BLaER1 treated with 17β-estradiol and CSF1 and Interleukin-3, amounts not matched to agents 10 nM and 100 nM (cell line): ENCODE measurements around the gene VMAC.
"Not testable (repeated sequence)": the region's sequence is repeated elsewhere in the genome, so short reads cannot be mapped to it uniquely, and the experiment has no call there.

ENCODE experiments used
- H3K27ac ChIP-seq, 11 experiments: shearing (Covaris generic); formaldehyde crosslinking; 2 replicates each; pipeline ENCODE4 v1.8.1; 2022
- H3K27me3 ChIP-seq, 11 experiments: shearing (Covaris generic); formaldehyde crosslinking; 2 replicates each; pipeline ENCODE4 v1.8.1; 2022
- H3K36me3 ChIP-seq, 11 experiments: shearing (Covaris generic); formaldehyde crosslinking; 2 replicates each; pipeline ENCODE4 v1.8.1; 2022
- H3K4me1 ChIP-seq, 10 experiments: shearing (Covaris generic); formaldehyde crosslinking; 2 replicates each; pipeline ENCODE4 v1.8.1; 2022
- H3K4me2 ChIP-seq, 11 experiments: shearing (Covaris generic); formaldehyde crosslinking; 2 replicates each; pipeline ENCODE4 v1.8.1; 2022
- H3K4me3 ChIP-seq, 10 experiments: shearing (Covaris generic); formaldehyde crosslinking; 2 replicates each; pipeline ENCODE4 v1.8.1; 2022
- H3K9ac ChIP-seq, 11 experiments: shearing (Covaris generic); formaldehyde crosslinking; 2 replicates each; pipeline ENCODE4 v1.8.1; 2022
- H3K9me3 ChIP-seq, 11 experiments: shearing (Covaris generic); formaldehyde crosslinking; replicated peaks in 1 of 11; 2 replicates each; pipeline ENCODE4 v1.8.1; 2022
- H4K20me1 ChIP-seq, 11 experiments: shearing (Covaris generic); formaldehyde crosslinking; 2 replicates each; pipeline ENCODE4 v1.8.1; 2022
- Cebpa-rat ChIP-seq, 11 experiments: shearing (Covaris generic); IDR thresholded peaks; 2 replicates each; pipeline ENCODE4 v1.8.1; 2022

Gene VMAC, protein sequence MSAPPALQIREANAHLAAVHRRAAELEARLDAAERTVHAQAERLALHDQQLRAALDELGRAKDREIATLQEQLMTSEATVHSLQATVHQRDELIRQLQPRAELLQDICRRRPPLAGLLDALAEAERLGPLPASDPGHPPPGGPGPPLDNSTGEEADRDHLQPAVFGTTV

GRCh38 chr19:5904352-5905113 is at the start of gene VMAC:
Gene VMAC (plus strand): TSS chr19:5904872. CDS start chr19:5904891, 19 bp downstream.
- Histone ChIP-seq H3K27ac (peak within 1 kb of the TSS; percentile 95 to 99 (median 98)), H3K4me3 (peak within 1 kb of the TSS; percentile 89 to 100 (median 96)), H3K9me3 (no peaks in the 10 kb centered on the region), H3K4me1 (peaks cover 27 to 53% (median 44%) of the 10 kb centered on the region in 10 experiments), H3K36me3 (peaks cover 22 to 45% (median 29%) of the 10 kb centered on the region in 11 experiments; a peak in 21 of 22 replicates), H3K27me3 (no peaks in the 10 kb centered on the region), H3K9ac (peak within 1 kb of the TSS; percentile 97 to 100 (median 99)), H3K4me2 (peak within 1 kb of the TSS; percentile 91 to 99 (median 97)), H4K20me1 (peaks cover 11 to 43% (median 33%) of the 10 kb centered on the region in 11 experiments; a peak in 20 of 22 replicates)
- no peak for TF ChIP-seq Cebpa-rat (IDR thresholded peaks at IDR 0.05)

- H3K4me3 ChIP-seq, H4K20me1 ChIP-seq, H3K9ac ChIP-seq, H3K27ac ChIP-seq, H3K9me3 ChIP-seq, H3K27me3 ChIP-seq, H3K36me3 ChIP-seq, H3K4me2 ChIP-seq: not testable (repeated sequence)
- H3K4me1 ChIP-seq = peaks cover 0 to 15% (median 11%) of the 10 kb centered on the region in 10 experiments; a peak in 12 of 20 replicates
These were observed 49.5 kb upstream of the VMAC start for GRCh38 chr19:5855151-5855550.

DNA sequence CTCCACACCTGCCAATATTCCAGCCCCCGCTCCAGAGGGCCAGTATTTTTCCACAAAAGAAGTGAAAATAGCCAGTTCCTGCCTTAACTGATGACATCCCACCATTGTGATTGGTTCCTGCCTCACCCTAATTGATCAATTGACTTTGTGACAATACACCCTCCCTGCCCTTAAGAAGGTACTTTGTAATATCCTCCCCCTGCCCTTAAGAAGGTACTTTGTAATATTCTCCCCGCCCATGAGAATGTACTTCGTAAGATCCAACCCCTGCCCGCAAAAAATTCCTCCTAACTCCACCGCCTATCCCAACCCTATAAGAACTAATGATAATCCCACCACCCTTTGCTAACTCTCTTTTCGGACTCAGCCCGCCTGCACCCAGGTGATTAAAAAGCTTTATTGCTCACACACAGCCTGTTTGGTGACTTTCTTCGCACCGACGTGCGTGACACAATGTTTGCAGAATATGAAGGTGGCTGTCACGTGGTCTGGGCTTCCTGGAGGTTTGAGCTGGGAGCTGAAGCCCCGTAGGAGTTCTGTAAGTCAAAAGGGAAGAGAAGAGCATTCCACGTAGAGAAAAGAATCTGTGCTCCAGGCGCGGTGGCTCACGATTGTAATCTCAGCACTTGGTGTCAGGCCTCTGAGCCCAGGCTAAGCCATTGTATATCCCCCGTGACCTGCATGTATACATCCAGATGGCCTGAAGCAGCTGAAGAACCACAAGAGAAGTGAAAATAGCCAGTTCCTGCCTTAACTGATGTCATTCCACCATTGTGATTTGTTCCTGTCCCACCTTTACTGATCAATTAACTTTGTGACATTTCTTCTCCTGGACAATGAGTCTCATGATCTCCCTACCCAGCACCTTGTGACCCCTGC is 47.2 kb upstream of the VMAC start:
- Histone ChIP-seq H3K27me3 (no peaks in the 10 kb centered on the region), H3K9me3 (peaks cover 0 to 6% (median 0%) of the 10 kb centered on the region in 11 experiments; a peak in 2 of 22 replicates), H4K20me1 (no peaks in the 10 kb centered on the region), H3K4me3 (no peak overlapping the region), H3K4me1 (no peaks in the 10 kb centered on the region; a peak in 2 of 20 replicates), H3K27ac (no peak overlapping the region), H3K9ac (no peak overlapping the region), H3K36me3 (no peaks in the 10 kb centered on the region), H3K4me2 (peak overlapping the region in 1 of 11 experiments; percentile 10; a peak in 1 of 22 replicates)
- no peak for TF ChIP-seq Cebpa-rat (IDR thresholded peaks at IDR 0.05)

- Histone ChIP-seq H3K4me2 (no peak overlapping the region), H4K20me1 (no peaks in the 10 kb centered on the region), H3K4me3 (no peak overlapping the region), H3K4me1 (peaks cover 0 to 9% (median 0%) of the 10 kb centered on the region in 10 experiments; a peak in 4 of 20 replicates), H3K9ac (no peak overlapping the region), H3K9me3 (no peaks in the 10 kb centered on the region), H3K27me3 (no peaks in the 10 kb centered on the region), H3K27ac (no peak overlapping the region), H3K36me3 (no peaks in the 10 kb centered on the region)
- no peak for TF ChIP-seq Cebpa-rat (IDR thresholded peaks at IDR 0.05)
These were observed 41.5 kb upstream of the VMAC start for GRCh38 chr19:5863030-5863665.

GRCh38 chr19:5864013-5864720 is 40.5 kb upstream of the VMAC start:
- no peak overlapping the region for H3K9ac ChIP-seq
- TF ChIP-seq Cebpa-rat (IDR thresholded peaks at IDR 0.05) = no peak

GRCh38 chr19:5864725-5865486 is 39.8 kb upstream of the VMAC start:
- Histone ChIP-seq H3K36me3 (no peaks in the 10 kb centered on the region), H3K27me3 (no peaks in the 10 kb centered on the region), H3K9me3 (no peaks in the 10 kb centered on the region), H3K27ac (no peak overlapping the region), H3K4me1 (peaks cover 0 to 9% (median 0%) of the 10 kb centered on the region in 10 experiments; a peak in 4 of 20 replicates), H3K4me2 (peak overlapping the region in 1 of 11 experiments; percentile 12; a peak in 2 of 22 replicates), H4K20me1 (no peaks in the 10 kb centered on the region), H3K9ac (no peak overlapping the region), H3K4me3 (no peak overlapping the region)
- TF ChIP-seq Cebpa-rat (IDR thresholded peaks at IDR 0.05) = no peak

More at GRCh38 chr19:5864013-5864720, 40.5 kb upstream of the VMAC start:
- H3K27me3 ChIP-seq = no peaks in the 10 kb centered on the region
- H3K36me3 ChIP-seq = no peaks in the 10 kb centered on the region
- no peak overlapping the region for H3K4me2 ChIP-seq
- no peaks in the 10 kb centered on the region for H3K9me3 ChIP-seq
- H4K20me1 ChIP-seq = no peaks in the 10 kb centered on the region
- H3K4me1 ChIP-seq = peaks cover 0 to 9% (median 0%) of the 10 kb centered on the region in 10 experiments; a peak in 4 of 20 replicates
- H3K27ac ChIP-seq = no peak overlapping the region
- H3K4me3 ChIP-seq = no peak overlapping the region

GRCh38 chr19:5865772-5866171 is 38.9 kb upstream of the VMAC start:
- no peak for TF ChIP-seq Cebpa-rat (IDR thresholded peaks at IDR 0.05)
- no peaks in the 10 kb centered on the region for H3K36me3 ChIP-seq
- H4K20me1 ChIP-seq = no peaks in the 10 kb centered on the region
- H3K4me3 ChIP-seq = no peak overlapping the region
- H3K27ac ChIP-seq = no peak overlapping the region
- peaks cover 0 to 9% (median 0%) of the 10 kb centered on the region in 10 experiments; a peak in 4 of 20 replicates for H3K4me1 ChIP-seq
- no peaks in the 10 kb centered on the region for H3K27me3 ChIP-seq
- H3K9ac ChIP-seq = no peak overlapping the region
- peak overlapping the region in 1 of 11 experiments; percentile 12; a peak in 2 of 22 replicates for H3K4me2 ChIP-seq
- no peaks in the 10 kb centered on the region for H3K9me3 ChIP-seq
